HEK293 (cell line): ENCODE results near the gene HSPA14.

ENCODE experiments used
- GLIS1 ChIP-seq: fragments of 450-650 bp; formaldehyde crosslinking; IDR thresholded peaks from 2 replicates; pipeline ENCODE4 v1.5.1; 2016; ENCODE audit warnings: missing biosample characterization, missing genetic modification characterization
- KLF9 ChIP-seq: fragments of 450-650 bp; formaldehyde crosslinking; IDR thresholded peaks from 2 replicates; pipeline ENCODE4 v1.5.1; 2016; ENCODE audit warnings: missing biosample characterization, missing genetic modification characterization, low read depth
- SCRT1 ChIP-seq: fragments of 450-650 bp; formaldehyde crosslinking; IDR thresholded peaks from 2 replicates; pipeline ENCODE4 v1.5.1; 2016; ENCODE audit warnings: missing biosample characterization, missing genetic modification characterization, borderline replicate concordance
- SP2 ChIP-seq: fragments of 450-650 bp; formaldehyde crosslinking; IDR thresholded peaks from 2 replicates; pipeline ENCODE4 v1.5.1; 2016; ENCODE audit warnings: missing biosample characterization, missing genetic modification characterization
- TCF7L2 ChIP-seq: IDR thresholded peaks from 2 replicates; pipeline ENCODE4 v1.6.1; 2011; ENCODE audit warnings: low read depth, mild to moderate bottlenecking, inconsistent platforms, low read length, moderate library complexity, borderline replicate concordance
- YY2 ChIP-seq: fragments of 450-650 bp; formaldehyde crosslinking; IDR thresholded peaks from 2 replicates; pipeline ENCODE4 v1.5.1; 2016; ENCODE audit warnings: missing biosample characterization, missing genetic modification characterization
- ZBTB8A ChIP-seq: fragments of 450-650 bp; formaldehyde crosslinking; IDR thresholded peaks from 2 replicates; pipeline ENCODE4 v1.5.1; 2016; ENCODE audit warnings: missing biosample characterization, missing genetic modification characterization
- ZNF157 ChIP-seq: fragments of 450-650 bp; formaldehyde crosslinking; IDR thresholded peaks from 2 replicates; pipeline ENCODE4 v1.5.1; 2016; ENCODE audit warnings: missing biosample characterization, missing genetic modification characterization
- ZNF184 ChIP-seq: fragments of 450-650 bp; IDR thresholded peaks from 2 replicates; pipeline ENCODE4 v1.5.1; 2018; ENCODE audit warnings: missing biosample characterization, mild to moderate bottlenecking, missing genetic modification characterization
- ZNF311 ChIP-seq: fragments of 450-650 bp; formaldehyde crosslinking; IDR thresholded peaks from 2 replicates; pipeline ENCODE4 v1.5.1; 2017; ENCODE audit warnings: missing biosample characterization, missing genetic modification characterization, borderline replicate concordance
- ZNF548 ChIP-seq: fragments of 450-650 bp; formaldehyde crosslinking; IDR thresholded peaks from 2 replicates; pipeline ENCODE4 v1.5.1; 2016; ENCODE audit warnings: missing biosample characterization, missing genetic modification characterization
- ZNF621 ChIP-seq: fragments of 450-650 bp; formaldehyde crosslinking; IDR thresholded peaks from 2 replicates; pipeline ENCODE4 v1.5.1; 2017; ENCODE audit warnings: missing biosample characterization, missing genetic modification characterization
- ZNF623 ChIP-seq: fragments of 450-650 bp; formaldehyde crosslinking; IDR thresholded peaks from 2 replicates; pipeline ENCODE4 v1.5.1; 2016; ENCODE audit warnings: missing biosample characterization, missing genetic modification characterization
- ZNF785 ChIP-seq: fragments of 450-650 bp; formaldehyde crosslinking; IDR thresholded peaks from 2 replicates; pipeline ENCODE4 v1.5.1; 2016; ENCODE audit warnings: missing biosample characterization, missing genetic modification characterization
- ZNF843 ChIP-seq: fragments of 450-650 bp; formaldehyde crosslinking; IDR thresholded peaks from 2 replicates; pipeline ENCODE4 v1.5.1; 2016; ENCODE audit warnings: missing biosample characterization, missing genetic modification characterization
- TF ChIP-seq, protein P1 (sequence below): fragments of 450-650 bp; formaldehyde crosslinking; IDR thresholded peaks from 2 replicates; pipeline ENCODE4 v1.5.1; 2016; ENCODE audit warnings: missing biosample characterization, missing genetic modification characterization, low read depth
- TF ChIP-seq, protein P2 (sequence below): fragments of 450-650 bp; formaldehyde crosslinking; IDR thresholded peaks from 2 replicates; pipeline ENCODE4 v1.5.1; 2017; ENCODE audit warnings: missing biosample characterization, missing genetic modification characterization
- TF ChIP-seq, protein P3 (sequence below): fragments of 450-650 bp; formaldehyde crosslinking; optimal IDR thresholded peaks from 2 replicates; pipeline ENCODE3; 2016; ENCODE audit warnings: missing biosample characterization, mild to moderate bottlenecking, missing genetic modification characterization
- TF ChIP-seq, protein P4 (sequence below): fragments of 450-650 bp; formaldehyde crosslinking; IDR thresholded peaks from 2 replicates; pipeline ENCODE4 v1.5.1; 2016; ENCODE audit warnings: missing biosample characterization, missing genetic modification characterization, borderline replicate concordance
- TF ChIP-seq, protein P5 (sequence below): fragments of 450-650 bp; formaldehyde crosslinking; IDR thresholded peaks from 2 replicates; pipeline ENCODE4 v1.5.1; 2016; ENCODE audit warnings: missing biosample characterization, missing genetic modification characterization
- TF ChIP-seq, protein P6 (sequence below): fragments of 450-650 bp; formaldehyde crosslinking; IDR thresholded peaks from 2 replicates; pipeline ENCODE4 v1.5.1; 2016; ENCODE audit warnings: missing biosample characterization, missing genetic modification characterization

Gene HSPA14

DNA sequence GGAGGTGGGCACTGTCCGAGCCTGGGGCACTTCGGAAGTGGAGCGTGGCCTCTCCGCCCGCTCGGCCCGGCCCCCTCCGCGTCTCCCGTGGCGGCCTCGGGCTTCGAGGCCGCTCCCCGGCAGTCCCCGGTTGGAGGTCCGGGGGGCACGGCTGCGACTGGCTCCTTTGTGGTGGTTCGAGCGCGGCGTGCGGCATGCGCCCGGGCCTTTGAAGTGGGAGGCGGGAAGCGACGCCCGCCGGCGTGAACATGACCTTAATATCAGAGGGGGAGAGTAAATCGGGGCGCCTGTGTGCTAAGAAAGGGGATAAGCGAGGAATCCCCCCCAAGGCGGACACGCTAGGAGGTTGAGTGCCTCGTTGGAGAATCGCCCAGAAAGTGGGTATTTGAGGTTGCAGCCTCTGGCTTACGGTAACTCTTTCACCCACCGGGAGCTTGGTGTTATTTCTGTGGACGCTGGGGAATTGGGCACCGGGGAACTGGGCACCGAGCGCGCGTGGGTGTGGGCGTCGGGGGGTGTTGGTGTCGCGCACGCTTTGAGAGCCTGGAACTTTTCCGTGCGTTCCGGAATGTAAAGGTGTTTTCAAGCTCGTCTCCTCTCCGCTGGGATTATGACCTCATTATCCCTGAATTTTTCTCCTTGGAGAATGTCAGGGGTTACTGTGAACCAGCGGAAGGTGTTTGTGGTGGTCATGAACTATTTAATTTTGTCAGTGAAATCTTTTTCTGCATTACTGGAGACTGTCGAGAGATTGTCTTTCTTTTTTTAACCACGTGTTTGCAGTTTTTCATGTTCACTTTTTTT lies 41.2 kb downstream of the HSPA14 start (continued):
- TF ChIP-seq, protein P1, sequence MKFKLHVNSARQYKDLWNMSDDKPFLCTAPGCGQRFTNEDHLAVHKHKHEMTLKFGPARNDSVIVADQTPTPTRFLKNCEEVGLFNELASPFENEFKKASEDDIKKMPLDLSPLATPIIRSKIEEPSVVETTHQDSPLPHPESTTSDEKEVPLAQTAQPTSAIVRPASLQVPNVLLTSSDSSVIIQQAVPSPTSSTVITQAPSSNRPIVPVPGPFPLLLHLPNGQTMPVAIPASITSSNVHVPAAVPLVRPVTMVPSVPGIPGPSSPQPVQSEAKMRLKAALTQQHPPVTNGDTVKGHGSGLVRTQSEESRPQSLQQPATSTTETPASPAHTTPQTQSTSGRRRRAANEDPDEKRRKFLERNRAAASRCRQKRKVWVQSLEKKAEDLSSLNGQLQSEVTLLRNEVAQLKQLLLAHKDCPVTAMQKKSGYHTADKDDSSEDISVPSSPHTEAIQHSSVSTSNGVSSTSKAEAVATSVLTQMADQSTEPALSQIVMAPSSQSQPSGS (tag by site-specific recombination), result peak; percentile 71; the same call in 1 of the 2 replicates
- TF ChIP-seq ZNF311, result no peak
- TF ChIP-seq ZNF157 (tag by site-specific recombination), result no peak
- peak; percentile 22; the same call in 1 of the 2 replicates for TF ChIP-seq KLF9 (tag by site-specific recombination)
- no peak; the same call in 1 of the 2 replicates for TF ChIP-seq YY2 (tag by site-specific recombination)
- TF ChIP-seq ZNF548 (tag by site-specific recombination), result no peak
- TF ChIP-seq, protein P2, sequence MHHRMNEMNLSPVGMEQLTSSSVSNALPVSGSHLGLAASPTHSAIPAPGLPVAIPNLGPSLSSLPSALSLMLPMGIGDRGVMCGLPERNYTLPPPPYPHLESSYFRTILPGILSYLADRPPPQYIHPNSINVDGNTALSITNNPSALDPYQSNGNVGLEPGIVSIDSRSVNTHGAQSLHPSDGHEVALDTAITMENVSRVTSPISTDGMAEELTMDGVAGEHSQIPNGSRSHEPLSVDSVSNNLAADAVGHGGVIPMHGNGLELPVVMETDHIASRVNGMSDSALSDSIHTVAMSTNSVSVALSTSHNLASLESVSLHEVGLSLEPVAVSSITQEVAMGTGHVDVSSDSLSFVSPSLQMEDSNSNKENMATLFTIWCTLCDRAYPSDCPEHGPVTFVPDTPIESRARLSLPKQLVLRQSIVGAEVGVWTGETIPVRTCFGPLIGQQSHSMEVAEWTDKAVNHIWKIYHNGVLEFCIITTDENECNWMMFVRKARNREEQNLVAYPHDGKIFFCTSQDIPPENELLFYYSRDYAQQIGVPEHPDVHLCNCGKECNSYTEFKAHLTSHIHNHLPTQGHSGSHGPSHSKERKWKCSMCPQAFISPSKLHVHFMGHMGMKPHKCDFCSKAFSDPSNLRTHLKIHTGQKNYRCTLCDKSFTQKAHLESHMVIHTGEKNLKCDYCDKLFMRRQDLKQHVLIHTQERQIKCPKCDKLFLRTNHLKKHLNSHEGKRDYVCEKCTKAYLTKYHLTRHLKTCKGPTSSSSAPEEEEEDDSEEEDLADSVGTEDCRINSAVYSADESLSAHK (tag by site-specific recombination), result no peak
- TF ChIP-seq, protein P3, sequence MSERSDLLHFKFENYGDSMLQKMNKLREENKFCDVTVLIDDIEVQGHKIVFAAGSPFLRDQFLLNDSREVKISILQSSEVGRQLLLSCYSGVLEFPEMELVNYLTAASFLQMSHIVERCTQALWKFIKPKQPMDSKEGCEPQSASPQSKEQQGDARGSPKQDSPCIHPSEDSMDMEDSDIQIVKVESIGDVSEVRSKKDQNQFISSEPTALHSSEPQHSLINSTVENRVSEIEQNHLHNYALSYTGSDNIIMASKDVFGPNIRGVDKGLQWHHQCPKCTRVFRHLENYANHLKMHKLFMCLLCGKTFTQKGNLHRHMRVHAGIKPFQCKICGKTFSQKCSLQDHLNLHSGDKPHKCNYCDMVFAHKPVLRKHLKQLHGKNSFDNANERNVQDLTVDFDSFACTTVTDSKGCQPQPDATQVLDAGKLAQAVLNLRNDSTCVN (tag by site-specific recombination), result peak; percentile 83
- peak; percentile 46 for TF ChIP-seq SP2 (tag by site-specific recombination)
- no peak for TF ChIP-seq ZNF621 (tag by site-specific recombination)
- TF ChIP-seq ZNF843 (tag by site-specific recombination), result no peak
- peak; percentile 83 for TF ChIP-seq ZBTB8A (tag by site-specific recombination)
- TF ChIP-seq ZNF785, result no peak
- TF ChIP-seq, protein P4, sequence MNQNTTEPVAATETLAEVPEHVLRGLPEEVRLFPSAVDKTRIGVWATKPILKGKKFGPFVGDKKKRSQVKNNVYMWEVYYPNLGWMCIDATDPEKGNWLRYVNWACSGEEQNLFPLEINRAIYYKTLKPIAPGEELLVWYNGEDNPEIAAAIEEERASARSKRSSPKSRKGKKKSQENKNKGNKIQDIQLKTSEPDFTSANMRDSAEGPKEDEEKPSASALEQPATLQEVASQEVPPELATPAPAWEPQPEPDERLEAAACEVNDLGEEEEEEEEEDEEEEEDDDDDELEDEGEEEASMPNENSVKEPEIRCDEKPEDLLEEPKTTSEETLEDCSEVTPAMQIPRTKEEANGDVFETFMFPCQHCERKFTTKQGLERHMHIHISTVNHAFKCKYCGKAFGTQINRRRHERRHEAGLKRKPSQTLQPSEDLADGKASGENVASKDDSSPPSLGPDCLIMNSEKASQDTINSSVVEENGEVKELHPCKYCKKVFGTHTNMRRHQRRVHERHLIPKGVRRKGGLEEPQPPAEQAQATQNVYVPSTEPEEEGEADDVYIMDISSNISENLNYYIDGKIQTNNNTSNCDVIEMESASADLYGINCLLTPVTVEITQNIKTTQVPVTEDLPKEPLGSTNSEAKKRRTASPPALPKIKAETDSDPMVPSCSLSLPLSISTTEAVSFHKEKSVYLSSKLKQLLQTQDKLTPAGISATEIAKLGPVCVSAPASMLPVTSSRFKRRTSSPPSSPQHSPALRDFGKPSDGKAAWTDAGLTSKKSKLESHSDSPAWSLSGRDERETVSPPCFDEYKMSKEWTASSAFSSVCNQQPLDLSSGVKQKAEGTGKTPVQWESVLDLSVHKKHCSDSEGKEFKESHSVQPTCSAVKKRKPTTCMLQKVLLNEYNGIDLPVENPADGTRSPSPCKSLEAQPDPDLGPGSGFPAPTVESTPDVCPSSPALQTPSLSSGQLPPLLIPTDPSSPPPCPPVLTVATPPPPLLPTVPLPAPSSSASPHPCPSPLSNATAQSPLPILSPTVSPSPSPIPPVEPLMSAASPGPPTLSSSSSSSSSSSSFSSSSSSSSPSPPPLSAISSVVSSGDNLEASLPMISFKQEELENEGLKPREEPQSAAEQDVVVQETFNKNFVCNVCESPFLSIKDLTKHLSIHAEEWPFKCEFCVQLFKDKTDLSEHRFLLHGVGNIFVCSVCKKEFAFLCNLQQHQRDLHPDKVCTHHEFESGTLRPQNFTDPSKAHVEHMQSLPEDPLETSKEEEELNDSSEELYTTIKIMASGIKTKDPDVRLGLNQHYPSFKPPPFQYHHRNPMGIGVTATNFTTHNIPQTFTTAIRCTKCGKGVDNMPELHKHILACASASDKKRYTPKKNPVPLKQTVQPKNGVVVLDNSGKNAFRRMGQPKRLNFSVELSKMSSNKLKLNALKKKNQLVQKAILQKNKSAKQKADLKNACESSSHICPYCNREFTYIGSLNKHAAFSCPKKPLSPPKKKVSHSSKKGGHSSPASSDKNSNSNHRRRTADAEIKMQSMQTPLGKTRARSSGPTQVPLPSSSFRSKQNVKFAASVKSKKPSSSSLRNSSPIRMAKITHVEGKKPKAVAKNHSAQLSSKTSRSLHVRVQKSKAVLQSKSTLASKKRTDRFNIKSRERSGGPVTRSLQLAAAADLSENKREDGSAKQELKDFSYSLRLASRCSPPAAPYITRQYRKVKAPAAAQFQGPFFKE, result no peak
- TF ChIP-seq, protein P5, sequence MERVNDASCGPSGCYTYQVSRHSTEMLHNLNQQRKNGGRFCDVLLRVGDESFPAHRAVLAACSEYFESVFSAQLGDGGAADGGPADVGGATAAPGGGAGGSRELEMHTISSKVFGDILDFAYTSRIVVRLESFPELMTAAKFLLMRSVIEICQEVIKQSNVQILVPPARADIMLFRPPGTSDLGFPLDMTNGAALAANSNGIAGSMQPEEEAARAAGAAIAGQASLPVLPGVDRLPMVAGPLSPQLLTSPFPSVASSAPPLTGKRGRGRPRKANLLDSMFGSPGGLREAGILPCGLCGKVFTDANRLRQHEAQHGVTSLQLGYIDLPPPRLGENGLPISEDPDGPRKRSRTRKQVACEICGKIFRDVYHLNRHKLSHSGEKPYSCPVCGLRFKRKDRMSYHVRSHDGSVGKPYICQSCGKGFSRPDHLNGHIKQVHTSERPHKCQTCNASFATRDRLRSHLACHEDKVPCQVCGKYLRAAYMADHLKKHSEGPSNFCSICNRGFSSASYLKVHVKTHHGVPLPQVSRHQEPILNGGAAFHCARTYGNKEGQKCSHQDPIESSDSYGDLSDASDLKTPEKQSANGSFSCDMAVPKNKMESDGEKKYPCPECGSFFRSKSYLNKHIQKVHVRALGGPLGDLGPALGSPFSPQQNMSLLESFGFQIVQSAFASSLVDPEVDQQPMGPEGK (tag by site-specific recombination), result peak; percentile 9; the same call in 1 of the 2 replicates
- no peak for TF ChIP-seq ZNF184 (tag by site-specific recombination)
- TF ChIP-seq ZNF623, result no peak
- no peak for TF ChIP-seq SCRT1 (tag by site-specific recombination)
- TF ChIP-seq, protein P6, sequence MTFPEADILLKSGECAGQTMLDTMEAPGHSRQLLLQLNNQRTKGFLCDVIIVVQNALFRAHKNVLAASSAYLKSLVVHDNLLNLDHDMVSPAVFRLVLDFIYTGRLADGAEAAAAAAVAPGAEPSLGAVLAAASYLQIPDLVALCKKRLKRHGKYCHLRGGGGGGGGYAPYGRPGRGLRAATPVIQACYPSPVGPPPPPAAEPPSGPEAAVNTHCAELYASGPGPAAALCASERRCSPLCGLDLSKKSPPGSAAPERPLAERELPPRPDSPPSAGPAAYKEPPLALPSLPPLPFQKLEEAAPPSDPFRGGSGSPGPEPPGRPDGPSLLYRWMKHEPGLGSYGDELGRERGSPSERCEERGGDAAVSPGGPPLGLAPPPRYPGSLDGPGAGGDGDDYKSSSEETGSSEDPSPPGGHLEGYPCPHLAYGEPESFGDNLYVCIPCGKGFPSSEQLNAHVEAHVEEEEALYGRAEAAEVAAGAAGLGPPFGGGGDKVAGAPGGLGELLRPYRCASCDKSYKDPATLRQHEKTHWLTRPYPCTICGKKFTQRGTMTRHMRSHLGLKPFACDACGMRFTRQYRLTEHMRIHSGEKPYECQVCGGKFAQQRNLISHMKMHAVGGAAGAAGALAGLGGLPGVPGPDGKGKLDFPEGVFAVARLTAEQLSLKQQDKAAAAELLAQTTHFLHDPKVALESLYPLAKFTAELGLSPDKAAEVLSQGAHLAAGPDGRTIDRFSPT (tag by site-specific recombination), result peak; percentile 69
- TF ChIP-seq GLIS1 (tag by site-specific recombination), result peak; percentile 71
- TF ChIP-seq TCF7L2, result peak; percentile 64; the same call in 1 of the 2 replicates
